Activated T-helper 2 cell treated with anti-CD3 and anti-CD28 coated beads, Interferon-gamma antibody, Interleukin-2, Interleukin-4, amounts not matched to agents 10 μg/mL and 5 μg/mL and 100 μg/mL, durations not matched to agents 14 hours and 24 hours and 36 hours (primary cell): ENCODE results near the gene NAXD. TPM values are rescaled to one million over a fixed set of nuclear protein-coding genes. Genes with fewer than 3 reads are reported as not detected.

Source experiments
- total RNA-seq: library from RNA; stranded (reverse); gene quantifications from 2 replicates; pipeline ENCODE4 v1.2.3, GENCODE V29; 2022

NAXD gene
- total RNA-seq, 1 donor from 2014 or later, result 21.7 TPM

Other genes with a start within 250 kb of the NAXD start
- 2.8 and 4.0 TPM in 2 replicates for gene RAB20, start 53.8 kb upstream of the NAXD start, total RNA-seq
- 89.6 and 89.9 TPM in 2 replicates for gene CARS2, start 90.6 kb downstream of the NAXD start, total RNA-seq
- gene ING1, start 98.2 kb downstream of the NAXD start, total RNA-seq, result 16.3 and 17.9 TPM in 2 replicates